ENCODE results near the gene LKAAEAR1.
A peak's percentile ranks its signal among the peaks of the same experiment; 100 is the strongest.

Gene LKAAEAR1

GRCh38 chr20:64053841-64054661, 30.1 kb downstream of the LKAAEAR1 start:
- Mint-ChIP-seq H3K4me3 (no peak overlapping the region), H3K27me3 (peaks cover 86% of the 10 kb centered on the region), H3K27ac (no peak overlapping the region), H3K9me3 (no peaks in the 10 kb centered on the region), H3K4me1 (ENCODE audit: low read depth) (peaks cover 41% of the 10 kb centered on the region), H3K36me3 (ENCODE audit: low read depth) (no peaks in the 10 kb centered on the region)
- intact Hi-C loops (cut with micrococcal nuclease) = no loop called here

- peaks cover 39% of the 10 kb centered on the region for H3K4me1 Mint-ChIP-seq (ENCODE audit: low read depth)
- intact Hi-C loops (cut with micrococcal nuclease) = no loop called here
- H3K27ac Mint-ChIP-seq = no peak overlapping the region
- no peak overlapping the region for H3K4me3 Mint-ChIP-seq
- H3K36me3 Mint-ChIP-seq (ENCODE audit: low read depth) = no peaks in the 10 kb centered on the region
- no peaks in the 10 kb centered on the region for H3K9me3 Mint-ChIP-seq
- peaks cover 83% of the 10 kb centered on the region for H3K27me3 Mint-ChIP-seq
Measured at GRCh38 chr20:64052987-64053840, 31.0 kb downstream of the LKAAEAR1 start.

- peaks cover 84% of the 10 kb centered on the region for H3K27me3 Mint-ChIP-seq
- H3K4me3 Mint-ChIP-seq = no peak overlapping the region
- H3K27ac Mint-ChIP-seq = no peak overlapping the region
- no peaks in the 10 kb centered on the region for H3K36me3 Mint-ChIP-seq (ENCODE audit: low read depth)
- no peaks in the 10 kb centered on the region for H3K9me3 Mint-ChIP-seq
- H3K4me1 Mint-ChIP-seq (ENCODE audit: low read depth) = peaks cover 30% of the 10 kb centered on the region
- intact Hi-C loops (cut with micrococcal nuclease) = no loop called here
Measured at GRCh38 chr20:64052326-64052722, 31.9 kb downstream of the LKAAEAR1 start.

- no peak overlapping the region for H3K27ac Mint-ChIP-seq
- intact Hi-C loops (cut with micrococcal nuclease) = no loop called here
- no peaks in the 10 kb centered on the region for H3K9me3 Mint-ChIP-seq
- H3K27me3 Mint-ChIP-seq = peaks cover 84% of the 10 kb centered on the region
- no peaks in the 10 kb centered on the region for H3K36me3 Mint-ChIP-seq (ENCODE audit: low read depth)
- peaks cover 24% of the 10 kb centered on the region for H3K4me1 Mint-ChIP-seq (ENCODE audit: low read depth)
- H3K4me3 Mint-ChIP-seq = no peak overlapping the region
Measured at GRCh38 chr20:64051561-64052325, 32.5 kb downstream of the LKAAEAR1 start.

GRCh38 chr20:64051033-64051452, 33.2 kb downstream of the LKAAEAR1 start:
- Mint-ChIP-seq H3K27me3 (peaks cover 84% of the 10 kb centered on the region), H3K4me1 (ENCODE audit: low read depth) (peaks cover 24% of the 10 kb centered on the region)

GRCh38 chr20:64050261-64051032, 33.8 kb downstream of the LKAAEAR1 start:
- peaks cover 23% of the 10 kb centered on the region for H3K4me1 Mint-ChIP-seq (ENCODE audit: low read depth)
- H3K9me3 Mint-ChIP-seq = no peaks in the 10 kb centered on the region
- H3K27me3 Mint-ChIP-seq = peaks cover 84% of the 10 kb centered on the region
- H3K36me3 Mint-ChIP-seq (ENCODE audit: low read depth) = no peaks in the 10 kb centered on the region
- H3K27ac Mint-ChIP-seq = no peak overlapping the region
- intact Hi-C loops (cut with micrococcal nuclease) = no loop called here
- H3K4me3 Mint-ChIP-seq = peak overlapping the region; percentile 39

More at GRCh38 chr20:64051033-64051452, 33.2 kb downstream of the LKAAEAR1 start:
- no peak overlapping the region for H3K4me3 Mint-ChIP-seq
- intact Hi-C loops (cut with micrococcal nuclease) = no loop called here
- no peaks in the 10 kb centered on the region for H3K36me3 Mint-ChIP-seq (ENCODE audit: low read depth)
- no peak overlapping the region for H3K27ac Mint-ChIP-seq
- H3K9me3 Mint-ChIP-seq = no peaks in the 10 kb centered on the region

- H3K27ac Mint-ChIP-seq = no peak overlapping the region
- peaks cover 24% of the 10 kb centered on the region for H3K4me1 Mint-ChIP-seq (ENCODE audit: low read depth)
- H3K36me3 Mint-ChIP-seq (ENCODE audit: low read depth) = no peaks in the 10 kb centered on the region
- no peaks in the 10 kb centered on the region for H3K9me3 Mint-ChIP-seq
- H3K27me3 Mint-ChIP-seq = peaks cover 84% of the 10 kb centered on the region
- H3K4me3 Mint-ChIP-seq = peak overlapping the region; percentile 39
- intact Hi-C loops (cut with micrococcal nuclease) = no loop called here
Measured at GRCh38 chr20:64049878-64050260, 34.3 kb downstream of the LKAAEAR1 start.

GRCh38 chr20:64049060-64049877, 34.9 kb downstream of the LKAAEAR1 start, which contains the start of gene SOX18:
TSS of gene SOX18 (minus strand) at chr20:64049639. CDS start at chr20:64049516, 123 bp downstream.
- Mint-ChIP-seq H3K36me3 (ENCODE audit: low read depth) (no peaks in the 10 kb centered on the region), H3K4me1 (ENCODE audit: low read depth) (peaks cover 27% of the 10 kb centered on the region), H3K4me3 (peak within 1 kb of the TSS; percentile 39), H3K27me3 (peaks cover 87% of the 10 kb centered on the region), H3K27ac (no peak within 1 kb of the TSS), H3K9me3 (no peaks in the 10 kb centered on the region)
- intact Hi-C loops (cut with micrococcal nuclease) = no loop called here

GRCh38 chr20:64048402-64049044, 35.7 kb downstream of the LKAAEAR1 start:
- no peak overlapping the region for H3K27ac Mint-ChIP-seq
- no peak overlapping the region for H3K4me3 Mint-ChIP-seq
- intact Hi-C loops (cut with micrococcal nuclease) = no loop called here
- peaks cover 83% of the 10 kb centered on the region for H3K27me3 Mint-ChIP-seq
- H3K36me3 Mint-ChIP-seq (ENCODE audit: low read depth) = no peaks in the 10 kb centered on the region
- no peaks in the 10 kb centered on the region for H3K9me3 Mint-ChIP-seq
- peaks cover 21% of the 10 kb centered on the region for H3K4me1 Mint-ChIP-seq (ENCODE audit: low read depth)

GRCh38 chr20:64047968-64048401, 36.2 kb downstream of the LKAAEAR1 start:
- H3K9me3 Mint-ChIP-seq = no peaks in the 10 kb centered on the region
- H3K4me1 Mint-ChIP-seq (ENCODE audit: low read depth) = peaks cover 20% of the 10 kb centered on the region
- intact Hi-C loops (cut with micrococcal nuclease) = no loop called here
- H3K27me3 Mint-ChIP-seq = peaks cover 79% of the 10 kb centered on the region
- H3K27ac Mint-ChIP-seq = no peak overlapping the region
- no peaks in the 10 kb centered on the region for H3K36me3 Mint-ChIP-seq (ENCODE audit: low read depth)
- H3K4me3 Mint-ChIP-seq = no peak overlapping the region

- peaks cover 74% of the 10 kb centered on the region for H3K27me3 Mint-ChIP-seq
- intact Hi-C loops (cut with micrococcal nuclease) = no loop called here
- H3K4me3 Mint-ChIP-seq = no peak overlapping the region
- peaks cover 23% of the 10 kb centered on the region for H3K4me1 Mint-ChIP-seq (ENCODE audit: low read depth)
- H3K36me3 Mint-ChIP-seq (ENCODE audit: low read depth) = no peaks in the 10 kb centered on the region
- no peak overlapping the region for H3K27ac Mint-ChIP-seq
- H3K9me3 Mint-ChIP-seq = no peaks in the 10 kb centered on the region
Measured at GRCh38 chr20:64047046-64047389, 37.2 kb downstream of the LKAAEAR1 start.

- peaks cover 74% of the 10 kb centered on the region for H3K27me3 Mint-ChIP-seq
- no peaks in the 10 kb centered on the region for H3K9me3 Mint-ChIP-seq
- no peak overlapping the region for H3K27ac Mint-ChIP-seq
- no peaks in the 10 kb centered on the region for H3K36me3 Mint-ChIP-seq (ENCODE audit: low read depth)
- intact Hi-C loops (cut with micrococcal nuclease) = no loop called here
- H3K4me3 Mint-ChIP-seq = no peak overlapping the region
- H3K4me1 Mint-ChIP-seq (ENCODE audit: low read depth) = peaks cover 19% of the 10 kb centered on the region
Measured at GRCh38 chr20:64045346-64046011, 38.7 kb downstream of the LKAAEAR1 start.
